WTC11 (cell line): ENCODE results near the gene ITIH5. TPM values are rescaled to one million over a fixed set of nuclear protein-coding genes. Genes with fewer than 3 reads are reported as not detected.

Experiments used
- ATAC-seq: fragments of 200-7000 bp; cut with Tn5 transposase; 2 replicates; pipeline ENCODE4 v1.10.0; 2021; ENCODE audit warnings: mild to moderate bottlenecking, moderate library complexity
- CTCF ChIA-PET: fragments of 300-600 bp; sonication (Branson Sonifier 250); formaldehyde crosslinking; loops from one replicate; lab custom pipeline; 2021; ENCODE audit warnings: antibody characterized with exemption; lab: Charles Lee
- POLR2A ChIA-PET: fragments of 350-600 bp; sonication (Branson Sonifier 250); formaldehyde crosslinking; loops from one replicate; lab custom pipeline; 2021; ENCODE audit warnings: antibody characterized with exemption; lab: Charles Lee
- DNase-seq: peaks from one replicate; pipeline ENCODE4 v3.0.0; 2021; ENCODE audit warnings: low spot score
- H3K27ac Mint-ChIP-seq: 2 replicates; pipeline ENCODE4 v1.8.0; 2021; ENCODE audit warnings: mixed read lengths
- H3K27me3 Mint-ChIP-seq: 2 replicates; pipeline ENCODE4 v1.8.0; 2021; ENCODE audit warnings: low read depth, mild to moderate bottlenecking, moderate library complexity, mixed read lengths
- H3K36me3 Mint-ChIP-seq: 2 replicates; pipeline ENCODE4 v1.8.0; 2021; ENCODE audit warnings: mixed read lengths
- H3K4me1 Mint-ChIP-seq: 2 replicates; pipeline ENCODE4 v1.8.0; 2022; ENCODE audit warnings: mixed read lengths
- H3K4me3 Mint-ChIP-seq: 2 replicates; pipeline ENCODE4 v1.8.0; 2021; ENCODE audit warnings: mild to moderate bottlenecking, moderate library complexity, mixed read lengths
- H3K9me3 Mint-ChIP-seq: 2 replicates; pipeline ENCODE4 v1.8.0; 2021; ENCODE audit warnings: mixed read lengths
- NFE2L1 ChIP-seq: sonication (generic); formaldehyde crosslinking; IDR thresholded peaks from 2 replicates; pipeline ENCODE4 v1.8.1; 2023; ENCODE audit warnings: missing genetic modification reagents
- NFYB ChIP-seq: sonication (generic); formaldehyde crosslinking; conservative IDR thresholded peaks from 2 replicates; pipeline ENCODE4 v1.8.0; 2022; ENCODE audit warnings: low read depth, missing genetic modification reagents
- NR1H2 ChIP-seq: sonication (generic); formaldehyde crosslinking; IDR thresholded peaks from 2 replicates; pipeline ENCODE4 v1.9.0; 2021; ENCODE audit warnings: mild to moderate bottlenecking, moderate library complexity, missing genetic modification reagents
- SOX15 ChIP-seq: fragments of 250-450 bp; sonication (Bioruptor Pico); IDR thresholded peaks from 2 replicates; pipeline ENCODE4 v1.9.0; 2021; ENCODE audit warnings: mild to moderate bottlenecking
- STAT6 ChIP-seq: sonication (generic); formaldehyde crosslinking; conservative IDR thresholded peaks from 2 replicates; pipeline ENCODE4 v1.8.1; 2023; ENCODE audit warnings: mild to moderate bottlenecking, low read depth, missing genetic modification reagents, moderate library complexity
- ZBTB43 ChIP-seq: sonication (generic); formaldehyde crosslinking; IDR thresholded peaks from 2 replicates; pipeline ENCODE4 v1.8.1; 2023; ENCODE audit warnings: mild to moderate bottlenecking, missing genetic modification reagents
- total RNA-seq: library from RNA; stranded (reverse); gene quantifications from 3 replicates; pipeline ENCODE4 v1.2.3, GENCODE V29; 2021
- TF ChIP-seq, protein P1 (sequence below): sonication (generic); formaldehyde crosslinking; IDR thresholded peaks from 2 replicates; pipeline ENCODE4 v1.8.0; 2022; ENCODE audit warnings: mild to moderate bottlenecking, missing genetic modification reagents
- TF ChIP-seq, protein P2 (sequence below): fragments of 250-450 bp; sonication (Bioruptor Pico); IDR thresholded peaks from 2 replicates; pipeline ENCODE4 v1.8.0; 2021; ENCODE audit warnings: mild to moderate bottlenecking
- TF ChIP-seq, protein P3 (sequence below): sonication (generic); formaldehyde crosslinking; IDR thresholded peaks from 2 replicates; pipeline ENCODE4 v1.8.1; 2023; ENCODE audit warnings: mild to moderate bottlenecking, moderate library complexity, missing genetic modification reagents
- TF ChIP-seq, protein P4 (sequence below): fragments of 250-450 bp; sonication (Bioruptor Pico); IDR thresholded peaks from 2 replicates; pipeline ENCODE4 v1.9.0; 2021; ENCODE audit warnings: mild to moderate bottlenecking

Gene ITIH5
- total RNA-seq, 1 experiment from 2014 or later = 3.1 TPM

GRCh38 chr10:7559386-7559785, 107.4 kb downstream of the ITIH5 start:
- Mint-ChIP-seq H3K4me1 (peaks cover 21% of the 10 kb centered on the region), H3K4me3 (no peak overlapping the region), H3K27me3 (no peaks in the 10 kb centered on the region; the same call in 1 of the 2 replicates), H3K9me3 (no peaks in the 10 kb centered on the region), H3K27ac (no peak overlapping the region), H3K36me3 (no peaks in the 10 kb centered on the region)
- no peak for DNase-seq
- no peak for ATAC-seq
- ChIA-PET POLR2A (interaction anchor here (0.6 kb wide), 1 partner anchor 1844 kb away, joined by 3 read pairs; no protein-coding TSS in a partner anchor), CTCF (interaction anchor here (2.4 to 2.9 kb wide), 2 partner anchors 34 to 128 kb away, joined by 6 to 9 read pairs; no protein-coding TSS in a partner anchor)
- TF ChIP-seq NFYB (CRISPR knock-in tag) = no peak
- no peak for TF ChIP-seq NFE2L1 (CRISPR knock-in tag)
- TF ChIP-seq, protein P1, sequence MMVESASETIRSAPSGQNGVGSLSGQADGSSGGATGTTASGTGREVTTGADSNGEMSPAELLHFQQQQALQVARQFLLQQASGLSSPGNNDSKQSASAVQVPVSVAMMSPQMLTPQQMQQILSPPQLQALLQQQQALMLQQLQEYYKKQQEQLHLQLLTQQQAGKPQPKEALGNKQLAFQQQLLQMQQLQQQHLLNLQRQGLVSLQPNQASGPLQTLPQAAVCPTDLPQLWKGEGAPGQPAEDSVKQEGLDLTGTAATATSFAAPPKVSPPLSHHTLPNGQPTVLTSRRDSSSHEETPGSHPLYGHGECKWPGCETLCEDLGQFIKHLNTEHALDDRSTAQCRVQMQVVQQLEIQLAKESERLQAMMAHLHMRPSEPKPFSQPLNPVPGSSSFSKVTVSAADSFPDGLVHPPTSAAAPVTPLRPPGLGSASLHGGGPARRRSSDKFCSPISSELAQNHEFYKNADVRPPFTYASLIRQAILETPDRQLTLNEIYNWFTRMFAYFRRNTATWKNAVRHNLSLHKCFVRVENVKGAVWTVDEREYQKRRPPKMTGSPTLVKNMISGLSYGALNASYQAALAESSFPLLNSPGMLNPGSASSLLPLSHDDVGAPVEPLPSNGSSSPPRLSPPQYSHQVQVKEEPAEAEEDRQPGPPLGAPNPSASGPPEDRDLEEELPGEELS = no peak
- TF ChIP-seq SOX15 = no peak
- TF ChIP-seq, protein P2, sequence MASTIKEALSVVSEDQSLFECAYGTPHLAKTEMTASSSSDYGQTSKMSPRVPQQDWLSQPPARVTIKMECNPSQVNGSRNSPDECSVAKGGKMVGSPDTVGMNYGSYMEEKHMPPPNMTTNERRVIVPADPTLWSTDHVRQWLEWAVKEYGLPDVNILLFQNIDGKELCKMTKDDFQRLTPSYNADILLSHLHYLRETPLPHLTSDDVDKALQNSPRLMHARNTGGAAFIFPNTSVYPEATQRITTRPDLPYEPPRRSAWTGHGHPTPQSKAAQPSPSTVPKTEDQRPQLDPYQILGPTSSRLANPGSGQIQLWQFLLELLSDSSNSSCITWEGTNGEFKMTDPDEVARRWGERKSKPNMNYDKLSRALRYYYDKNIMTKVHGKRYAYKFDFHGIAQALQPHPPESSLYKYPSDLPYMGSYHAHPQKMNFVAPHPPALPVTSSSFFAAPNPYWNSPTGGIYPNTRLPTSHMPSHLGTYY (CRISPR knock-in tag) = no peak
- TF ChIP-seq ZBTB43 = no peak
- TF ChIP-seq, protein P3, sequence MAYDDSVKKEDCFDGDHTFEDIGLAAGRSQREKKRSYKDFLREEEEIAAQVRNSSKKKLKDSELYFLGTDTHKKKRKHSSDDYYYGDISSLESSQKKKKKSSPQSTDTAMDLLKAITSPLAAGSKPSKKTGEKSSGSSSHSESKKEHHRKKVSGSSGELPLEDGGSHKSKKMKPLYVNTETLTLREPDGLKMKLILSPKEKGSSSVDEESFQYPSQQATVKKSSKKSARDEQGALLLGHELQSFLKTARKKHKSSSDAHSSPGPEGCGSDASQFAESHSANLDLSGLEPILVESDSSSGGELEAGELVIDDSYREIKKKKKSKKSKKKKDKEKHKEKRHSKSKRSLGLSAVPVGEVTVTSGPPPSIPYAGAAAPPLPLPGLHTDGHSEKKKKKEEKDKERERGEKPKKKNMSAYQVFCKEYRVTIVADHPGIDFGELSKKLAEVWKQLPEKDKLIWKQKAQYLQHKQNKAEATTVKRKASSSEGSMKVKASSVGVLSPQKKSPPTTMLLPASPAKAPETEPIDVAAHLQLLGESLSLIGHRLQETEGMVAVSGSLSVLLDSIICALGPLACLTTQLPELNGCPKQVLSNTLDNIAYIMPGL (CRISPR knock-in tag) = no peak

DNA sequence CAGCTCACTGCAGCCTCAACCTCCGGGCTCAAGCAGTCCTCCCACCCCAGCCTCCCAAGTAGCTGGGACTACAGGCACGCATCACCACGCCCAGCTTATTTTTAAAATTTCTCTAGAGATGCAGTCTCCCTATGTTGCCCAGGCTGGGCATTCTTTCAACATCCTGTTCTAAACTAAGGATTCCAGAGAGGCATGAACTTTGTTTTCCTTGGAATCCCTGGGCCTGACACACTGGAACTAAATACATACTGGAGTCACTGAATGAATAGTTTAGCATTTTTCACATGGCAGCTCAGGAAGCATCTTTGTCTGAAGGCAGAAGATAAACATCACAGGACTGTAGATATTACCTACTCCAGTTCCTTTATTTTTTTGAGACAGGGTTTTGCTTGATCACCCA, 108.7 kb downstream of the ITIH5 start:
- TF ChIP-seq NR1H2 = no peak
- no peak for TF ChIP-seq STAT6 (CRISPR knock-in tag)
- TF ChIP-seq, all 79 proteins: peak for 0
- POLR2A ChIA-PET = no interaction called here
- peaks cover 21% of the 10 kb centered on the region for H3K4me1 Mint-ChIP-seq
- DNase-seq (no peak), ATAC-seq (no peak)
- no peaks in the 10 kb centered on the region; the same call in 1 of the 2 replicates for H3K27me3 Mint-ChIP-seq
- CTCF ChIA-PET = interaction anchor here (2.4 to 2.9 kb wide), 2 partner anchors 32 to 129 kb away, joined by 6 to 9 read pairs; no protein-coding TSS in a partner anchor
- H3K27ac Mint-ChIP-seq = no peak overlapping the region
- H3K9me3 Mint-ChIP-seq = no peaks in the 10 kb centered on the region
- H3K4me3 Mint-ChIP-seq = no peak overlapping the region
- no peaks in the 10 kb centered on the region for H3K36me3 Mint-ChIP-seq

- TF ChIP-seq, protein P4, sequence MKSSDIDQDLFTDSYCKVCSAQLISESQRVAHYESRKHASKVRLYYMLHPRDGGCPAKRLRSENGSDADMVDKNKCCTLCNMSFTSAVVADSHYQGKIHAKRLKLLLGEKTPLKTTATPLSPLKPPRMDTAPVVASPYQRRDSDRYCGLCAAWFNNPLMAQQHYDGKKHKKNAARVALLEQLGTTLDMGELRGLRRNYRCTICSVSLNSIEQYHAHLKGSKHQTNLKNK (CRISPR knock-in tag) = no peak
- H3K36me3 Mint-ChIP-seq = no peaks in the 10 kb centered on the region
- CTCF ChIA-PET = interaction anchor here (1.0 kb wide), 1 partner anchor 134 kb away, joined by 4 read pairs; no protein-coding TSS in a partner anchor
- no peak overlapping the region for H3K27ac Mint-ChIP-seq
- no peak overlapping the region for H3K4me3 Mint-ChIP-seq
- ATAC-seq (no peak), DNase-seq (no peak)
- H3K9me3 Mint-ChIP-seq = no peaks in the 10 kb centered on the region
- peaks cover 8% of the 10 kb centered on the region for H3K4me1 Mint-ChIP-seq
- no peaks in the 10 kb centered on the region; the same call in 1 of the 2 replicates for H3K27me3 Mint-ChIP-seq
- POLR2A ChIA-PET = no interaction called here
Measured at GRCh38 chr10:7553531-7553930, 113.2 kb downstream of the ITIH5 start.
